Progenitor cell of endocrine pancreas (in vitro differentiated cells): ENCODE data around the gene PRF1. TPM values are rescaled to one million over a fixed set of nuclear protein-coding genes. Genes with fewer than 3 reads are reported as not detected.

ENCODE experiments used
- DNase-seq: peaks from one replicate; pipeline ENCODE4 v3.0.0; 2021; ENCODE audit warnings: low spot score; ENCODE audit not compliant: unreplicated experiment
- H3K27ac Mint-ChIP-seq: 2 replicates; pipeline ENCODE4 v1.8.0; 2021; ENCODE audit warnings: mild to moderate bottlenecking, moderate library complexity, mixed read lengths
- H3K27me3 Mint-ChIP-seq: 2 replicates; pipeline ENCODE4 v1.8.0; 2021; ENCODE audit warnings: mixed read lengths
- H3K36me3 Mint-ChIP-seq: 2 replicates; pipeline ENCODE4 v1.8.0; 2022; ENCODE audit warnings: mixed read lengths; ENCODE audit not compliant: insufficient read depth
- H3K4me1 Mint-ChIP-seq: 2 replicates; pipeline ENCODE4 v1.8.0; 2021; ENCODE audit warnings: low read depth, mixed read lengths
- H3K4me3 Mint-ChIP-seq: 2 replicates; pipeline ENCODE4 v1.8.0; 2021; ENCODE audit warnings: low read depth, mild to moderate bottlenecking, moderate library complexity, mixed read lengths
- H3K9me3 Mint-ChIP-seq: 2 replicates; pipeline ENCODE4 v1.8.0; 2021; ENCODE audit warnings: low read depth, mixed read lengths
- CTCF ChIP-seq: fragments of 200-600 bp; sonication (generic); IDR thresholded peaks from one replicate; pipeline ENCODE4 v1.5.0; 2021; ENCODE audit warnings: antibody characterized with exemption, mild to moderate bottlenecking; ENCODE audit not compliant: unreplicated experiment
- total RNA-seq: library from RNA; stranded (reverse); gene quantifications from 2 replicates; pipeline ENCODE4 v1.2.1, GENCODE V29; 2021

The PRF1 gene
- total RNA-seq, 1 donor from 2014 or later = not detected

GRCh38 chr10:70562036-70562755 is 40.3 kb downstream of the PRF1 start:
- no peak overlapping the region for H3K27ac Mint-ChIP-seq
- H3K27me3 Mint-ChIP-seq = peaks cover 10% of the 10 kb centered on the region
- no peaks in the 10 kb centered on the region for H3K9me3 Mint-ChIP-seq
- H3K4me3 Mint-ChIP-seq = no peak overlapping the region
- peaks cover 11% of the 10 kb centered on the region for H3K4me1 Mint-ChIP-seq
- no peak for TF ChIP-seq CTCF
- DNase-seq = no peak
- no peaks in the 10 kb centered on the region for H3K36me3 Mint-ChIP-seq

- H3K4me1 Mint-ChIP-seq = peaks cover 11% of the 10 kb centered on the region
- no peak for DNase-seq
- H3K36me3 Mint-ChIP-seq = no peaks in the 10 kb centered on the region
- TF ChIP-seq CTCF = no peak
- no peak overlapping the region for H3K4me3 Mint-ChIP-seq
- no peaks in the 10 kb centered on the region for H3K9me3 Mint-ChIP-seq
- H3K27me3 Mint-ChIP-seq = peaks cover 10% of the 10 kb centered on the region
- H3K27ac Mint-ChIP-seq = no peak overlapping the region
These were observed 41.0 kb downstream of the PRF1 start for GRCh38 chr10:70561558-70561957.

- H3K9me3 Mint-ChIP-seq = no peaks in the 10 kb centered on the region
- DNase-seq = no peak
These were observed 41.5 kb downstream of the PRF1 start for GRCh38 chr10:70561070-70561469.

GRCh38 chr10:70560511-70560941 is 42.0 kb downstream of the PRF1 start:
- H3K4me1 Mint-ChIP-seq = peaks cover 11% of the 10 kb centered on the region
- no peak for TF ChIP-seq CTCF
- no peak overlapping the region for H3K4me3 Mint-ChIP-seq
- H3K36me3 Mint-ChIP-seq = no peaks in the 10 kb centered on the region
- no peaks in the 10 kb centered on the region for H3K9me3 Mint-ChIP-seq
- H3K27me3 Mint-ChIP-seq = peaks cover 10% of the 10 kb centered on the region
- DNase-seq = no peak
- no peak overlapping the region for H3K27ac Mint-ChIP-seq

More at GRCh38 chr10:70561070-70561469, 41.5 kb downstream of the PRF1 start:
- peaks cover 10% of the 10 kb centered on the region for H3K27me3 Mint-ChIP-seq
- peaks cover 11% of the 10 kb centered on the region for H3K4me1 Mint-ChIP-seq
- no peak for TF ChIP-seq CTCF
- no peak overlapping the region for H3K27ac Mint-ChIP-seq
- no peaks in the 10 kb centered on the region for H3K36me3 Mint-ChIP-seq
- no peak overlapping the region for H3K4me3 Mint-ChIP-seq

- H3K27me3 Mint-ChIP-seq = peaks cover 10% of the 10 kb centered on the region
- H3K36me3 Mint-ChIP-seq = no peaks in the 10 kb centered on the region
- DNase-seq = no peak
- H3K4me1 Mint-ChIP-seq = peaks cover 11% of the 10 kb centered on the region
- no peak overlapping the region for H3K27ac Mint-ChIP-seq
- H3K9me3 Mint-ChIP-seq = no peaks in the 10 kb centered on the region
- TF ChIP-seq CTCF = no peak
- H3K4me3 Mint-ChIP-seq = no peak overlapping the region
These were observed 42.7 kb downstream of the PRF1 start for GRCh38 chr10:70559861-70560260.
